HG02678 (cell line): Measurements from ENCODE around the gene ARMH4.

Experiments
- ATAC-seq: cut with Tn5 transposase; IDR thresholded peaks from one replicate; pipeline ENCODE4 v1.9.1; 2021; ENCODE audit warnings: mild to moderate bottlenecking, moderate library complexity; ENCODE audit not compliant: unreplicated experiment

The ARMH4 gene

GRCh38 chr14:58060077-58060476, 91.9 kb downstream of the ARMH4 start:
- no peak for ATAC-seq

- no peak for ATAC-seq
Observed at GRCh38 chr14:58059126-58059525, 92.9 kb downstream of the ARMH4 start.

- ATAC-seq, result no peak
Observed at GRCh38 chr14:58055497-58056010, 96.5 kb downstream of the ARMH4 start.

GRCh38 chr14:58054100-58054499, 97.9 kb downstream of the ARMH4 start:
- ATAC-seq, result no peak

GRCh38 chr14:58048219-58048618, 103.8 kb downstream of the ARMH4 start:
- no peak for ATAC-seq

DNA sequence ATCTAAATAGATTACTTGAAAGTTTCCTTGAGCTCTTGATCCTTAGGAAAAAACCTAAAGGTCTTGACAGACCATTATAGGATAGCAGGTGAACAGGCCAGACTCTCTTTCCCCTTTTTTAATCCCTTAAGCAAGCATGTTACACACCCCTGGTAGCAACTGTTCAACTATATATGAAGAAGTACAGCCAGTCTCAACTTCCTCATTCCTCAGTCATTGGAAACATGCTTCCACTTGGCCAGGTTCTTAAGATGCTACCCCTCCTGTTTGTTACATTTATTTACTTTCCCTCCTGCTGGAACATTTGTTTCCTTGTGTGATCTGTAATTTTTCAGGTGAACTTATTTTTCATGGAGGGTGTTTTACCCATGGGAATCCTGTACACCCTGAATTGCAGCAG, 124.1 kb downstream of the ARMH4 start:
- ATAC-seq, result no peak

DNA sequence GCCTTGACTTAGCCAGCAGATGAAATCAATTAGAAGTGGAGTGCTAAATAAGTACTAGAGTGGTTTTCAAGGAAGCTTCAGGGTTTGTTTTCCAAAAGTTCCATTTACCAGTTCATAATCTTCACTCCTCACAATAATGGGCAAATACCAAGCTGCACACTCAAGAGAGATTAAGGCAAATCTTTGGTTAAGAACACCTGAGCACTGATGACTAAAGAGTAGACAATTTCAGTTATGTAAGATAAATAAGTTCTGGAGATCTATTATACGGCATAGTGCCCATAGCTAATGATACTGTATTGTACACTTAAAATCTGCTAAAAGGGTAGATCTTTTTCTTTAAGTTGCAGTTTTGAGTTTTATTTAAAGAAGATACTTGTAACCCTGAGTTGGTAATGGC, 125.0 kb downstream of the ARMH4 start:
- ATAC-seq, result no peak

DNA sequence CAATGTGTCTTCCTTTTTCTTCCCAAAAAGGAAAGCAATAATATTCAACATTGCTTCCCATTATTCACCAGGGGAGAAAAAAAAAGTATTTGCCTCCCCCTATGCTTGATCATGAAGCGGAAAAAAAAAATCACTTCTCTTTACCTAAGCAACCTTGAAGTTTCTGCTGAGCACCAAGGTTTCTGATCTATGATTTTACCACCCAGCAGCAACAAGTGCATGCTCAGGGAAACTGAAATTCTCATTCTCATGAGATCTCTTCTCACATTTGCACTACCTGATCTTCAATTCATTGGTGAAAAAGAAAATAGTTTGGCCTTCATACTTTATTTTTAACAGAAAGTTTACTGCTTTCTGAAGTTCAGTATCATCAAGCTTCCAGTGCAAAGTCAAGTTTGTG, 125.8 kb downstream of the ARMH4 start:
- ATAC-seq, result no peak

GRCh38 chr14:58014778-58015177, 137.2 kb downstream of the ARMH4 start:
- no peak for ATAC-seq

GRCh38 chr14:58002618-58003017, 149.4 kb downstream of the ARMH4 start:
- ATAC-seq, result no peak

GRCh38 chr14:57999979-58000378, 152.0 kb downstream of the ARMH4 start:
- ATAC-seq, result no peak

DNA sequence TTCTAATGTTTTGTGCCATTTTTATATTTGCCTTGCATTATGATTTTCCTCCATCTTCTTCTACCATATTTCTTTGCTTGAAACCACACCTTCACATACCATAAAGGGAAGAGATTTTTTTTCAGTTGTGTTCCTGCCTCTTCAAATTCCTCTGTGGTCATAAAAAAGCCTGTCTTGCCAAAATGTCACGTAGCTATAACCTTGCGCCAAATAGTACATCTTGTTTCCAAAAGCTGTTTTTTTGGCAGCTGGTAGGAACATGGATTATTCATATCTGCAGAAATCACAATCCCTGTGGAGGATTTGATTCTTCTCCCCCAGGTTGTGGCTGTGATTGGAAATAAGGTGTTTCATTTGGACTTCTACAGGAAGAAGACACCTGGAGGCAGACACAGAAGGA, 152.5 kb downstream of the ARMH4 start:
- no peak for ATAC-seq

GRCh38 chr14:57998766-57999165, 153.2 kb downstream of the ARMH4 start:
- no peak for ATAC-seq

DNA sequence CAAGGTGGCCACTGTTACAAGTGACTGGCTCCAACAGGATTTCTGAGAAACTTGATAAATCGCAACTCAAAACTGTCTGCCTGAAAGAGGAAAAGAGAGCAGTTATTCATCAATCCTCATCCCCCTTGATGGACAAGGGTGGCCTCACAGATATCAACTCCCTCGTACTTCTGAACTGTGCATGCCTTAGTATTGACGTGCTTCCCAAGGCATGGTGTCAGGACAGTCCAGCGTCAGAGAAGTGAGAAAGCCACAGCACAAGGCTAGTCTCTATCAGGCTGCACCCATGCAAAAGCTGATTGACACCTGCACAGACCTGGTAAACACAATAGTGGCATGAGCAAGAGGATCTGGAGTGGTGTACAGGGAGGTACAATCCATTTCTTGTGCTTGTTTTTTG, 160.7 kb downstream of the ARMH4 start:
- no peak for ATAC-seq

- no peak for ATAC-seq
Observed at GRCh38 chr14:57988445-57988844, 163.6 kb downstream of the ARMH4 start.

DNA sequence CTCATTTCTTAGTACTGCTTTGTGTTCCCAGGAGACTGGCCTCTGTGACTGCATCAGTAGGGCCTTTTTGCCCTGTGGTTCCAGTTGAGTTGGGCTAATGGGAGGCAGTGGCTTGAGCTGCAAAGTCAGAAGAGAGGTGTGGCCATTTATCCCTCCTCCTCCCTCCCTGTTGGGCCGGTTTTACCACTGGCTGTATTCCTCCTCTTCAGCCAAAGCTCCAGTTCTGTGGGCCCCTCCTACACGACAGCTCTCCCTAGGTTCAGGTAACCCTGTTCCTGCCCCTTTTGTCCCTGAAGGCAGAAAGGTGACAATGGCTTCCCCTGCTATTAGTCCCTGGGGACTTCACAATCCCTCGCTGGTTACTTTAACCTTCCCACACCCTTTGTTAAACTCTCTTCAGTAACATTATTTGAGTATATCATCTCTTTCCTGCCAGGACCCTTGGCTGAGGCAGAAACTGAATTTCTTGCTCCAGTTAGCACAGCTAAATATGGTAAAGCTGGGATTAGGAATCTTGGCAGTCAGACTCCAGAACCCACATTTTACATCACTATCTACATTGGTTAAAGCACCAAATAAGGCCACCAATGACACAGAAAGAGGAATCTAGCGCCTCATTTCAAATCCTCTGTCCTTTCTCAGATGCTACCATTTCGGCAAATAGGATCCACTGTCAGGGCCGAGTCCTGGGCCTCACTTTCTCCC, 164.3 kb downstream of the ARMH4 start:
- ATAC-seq, result no peak

- no peak for ATAC-seq
Observed at GRCh38 chr14:57987051-57987450, 165.0 kb downstream of the ARMH4 start.

DNA sequence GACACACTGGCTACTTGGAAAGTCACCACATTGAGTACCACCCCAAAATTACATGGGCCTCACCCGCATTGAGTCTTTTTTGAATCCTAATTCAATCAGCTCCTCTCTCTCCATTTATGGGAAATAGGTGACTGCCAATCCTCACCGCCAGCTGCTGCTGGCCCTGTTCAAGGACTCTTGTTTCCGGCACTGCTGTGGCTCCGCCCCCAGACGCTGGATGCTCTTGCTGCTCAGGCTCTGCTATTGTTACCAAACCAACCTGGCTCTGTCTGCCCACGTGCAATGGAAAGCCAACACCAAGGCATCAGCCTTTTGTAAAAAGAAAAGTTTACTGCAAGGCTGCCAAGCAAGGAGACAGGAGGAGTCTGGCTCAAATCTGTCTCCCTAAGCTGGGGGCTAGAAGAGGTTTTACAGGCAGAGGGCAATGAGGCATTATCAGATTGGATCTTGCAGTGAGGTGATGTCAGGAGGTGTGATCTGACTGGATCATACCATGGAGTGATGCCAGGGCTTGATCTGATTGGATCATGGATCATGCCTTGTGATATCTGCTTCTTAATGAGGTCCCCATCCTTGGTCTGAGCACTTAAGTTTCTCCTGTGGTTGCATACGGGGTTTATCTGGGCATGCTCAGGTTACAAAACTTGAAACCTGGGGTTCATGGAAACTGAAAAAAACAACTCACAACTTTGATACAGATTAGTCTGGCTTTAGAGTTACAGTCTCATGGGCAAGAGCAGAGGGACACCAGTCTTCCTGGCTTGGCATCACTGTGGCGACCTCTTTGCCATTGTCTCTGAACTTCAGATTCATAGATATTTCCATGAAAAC, 169.0 kb downstream of the ARMH4 start:
- ATAC-seq, result no peak

GRCh38 chr14:57981817-57982560, 170.0 kb downstream of the ARMH4 start:
- no peak for ATAC-seq

DNA sequence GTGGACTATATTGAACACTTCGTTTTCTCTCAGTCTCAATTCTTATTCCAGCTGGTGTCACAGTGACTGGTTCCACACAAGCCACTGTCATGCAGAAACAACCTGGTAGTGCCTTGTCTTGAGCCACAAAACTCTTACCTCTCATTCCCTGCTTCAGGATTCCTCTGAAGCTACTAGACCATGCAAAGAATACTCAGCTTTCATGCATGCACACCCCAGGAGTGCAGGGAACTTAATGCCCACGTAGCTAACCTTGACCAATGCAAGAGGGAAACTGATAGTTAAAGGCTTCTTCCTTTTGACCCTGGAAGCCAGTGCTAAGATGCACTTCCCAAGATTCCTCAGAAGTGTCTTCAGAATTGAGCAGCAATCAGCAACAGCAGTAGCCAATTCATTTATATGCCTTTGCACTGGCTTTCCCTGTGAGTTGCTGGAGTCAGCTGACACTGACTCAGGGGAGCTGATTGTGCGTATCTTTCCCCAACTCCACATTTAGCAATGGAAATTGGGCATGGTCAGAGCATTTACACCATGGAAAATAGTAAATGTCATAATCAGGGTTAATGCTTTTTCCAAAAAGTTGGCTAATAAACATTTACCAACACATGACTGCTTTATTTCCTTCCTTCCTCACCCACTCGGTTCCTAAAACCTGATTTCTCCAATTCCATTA, 172.5 kb downstream of the ARMH4 start:
- no peak for ATAC-seq

- ATAC-seq, result no peak
Observed at GRCh38 chr14:57976701-57977100, 175.3 kb downstream of the ARMH4 start.
